RPMI7951 (cell line): ENCODE data around the gene PIP4K2B. TPM values are rescaled to one million over a fixed set of nuclear protein-coding genes. Genes with fewer than 3 reads are reported as not detected.

ENCODE experiments used
- DNase-seq: peaks from one replicate; pipeline ENCODE4 v3.0.0-alpha.2; 2012; ENCODE audit warnings: low read depth
- total RNA-seq: library from RNA; depleted of rRNA; stranded (reverse); fragments of >200 nt; shearing (Covaris generic); gene quantifications from 2 replicates; pipeline ENCODE4 v1.2.3, GENCODE V29; 2014

The PIP4K2B gene
- total RNA-seq, 1 experiment from 2014 or later = 28.8 TPM

DNA sequence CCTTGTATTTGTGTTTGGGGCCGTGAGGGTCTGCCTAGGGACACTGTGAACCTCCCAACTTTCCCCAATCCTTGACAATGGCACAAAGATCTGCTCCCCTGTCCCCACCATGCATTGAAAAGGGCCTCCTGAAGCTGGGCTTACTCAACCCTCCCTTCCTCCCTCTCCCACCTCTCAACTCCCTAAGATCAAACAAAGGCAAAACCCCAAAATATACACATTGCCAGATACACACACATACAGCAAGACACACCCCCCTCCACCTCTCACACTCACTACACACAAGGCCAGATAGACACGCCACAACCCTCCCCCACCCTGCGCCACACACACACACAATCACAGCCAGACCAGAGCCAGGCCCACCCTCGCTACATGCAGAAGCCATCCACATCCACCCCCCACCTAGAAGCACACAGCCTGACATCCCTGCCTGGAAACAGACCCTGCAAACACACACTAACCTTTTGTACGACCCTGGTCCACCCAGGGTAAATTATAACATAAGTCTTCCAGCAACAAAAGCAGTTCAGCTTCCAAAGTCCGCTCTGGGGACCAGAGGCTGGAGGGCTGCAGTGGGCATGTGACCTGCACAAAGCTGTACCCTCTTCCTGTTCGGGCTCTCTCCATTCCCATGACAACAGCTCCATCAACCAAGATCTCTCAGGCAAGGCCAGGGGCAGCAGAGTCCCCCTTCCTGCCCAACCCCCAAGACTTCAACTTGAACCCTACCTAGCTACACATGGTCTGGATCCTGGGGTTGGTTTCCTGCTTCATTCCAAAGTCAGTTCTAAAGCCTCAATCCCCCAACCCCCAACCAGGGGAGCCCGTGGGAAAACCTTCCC lies 53.1 kb downstream of the PIP4K2B start:
- DNase-seq = no peak

DNA sequence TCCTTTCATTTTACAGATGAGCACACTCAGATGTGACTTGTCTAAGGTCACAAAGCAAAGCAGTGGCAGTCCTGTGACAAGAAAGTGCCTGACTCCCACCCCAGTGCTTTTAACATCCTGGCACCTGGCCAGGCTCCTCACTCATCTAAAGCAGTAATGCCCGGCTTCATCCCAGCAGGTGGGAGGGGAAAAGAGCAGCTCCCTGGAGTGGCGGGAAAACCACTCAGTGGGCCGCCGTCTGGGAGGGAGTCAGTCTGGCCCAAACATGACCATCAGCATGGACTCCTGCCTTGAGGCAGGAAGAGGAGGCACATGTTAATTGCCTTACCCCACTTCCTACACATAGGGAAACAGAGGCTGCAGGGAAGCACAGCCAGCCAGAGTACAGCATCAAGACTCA lies 53.8 kb downstream of the PIP4K2B start:
- DNase-seq = no peak

DNA sequence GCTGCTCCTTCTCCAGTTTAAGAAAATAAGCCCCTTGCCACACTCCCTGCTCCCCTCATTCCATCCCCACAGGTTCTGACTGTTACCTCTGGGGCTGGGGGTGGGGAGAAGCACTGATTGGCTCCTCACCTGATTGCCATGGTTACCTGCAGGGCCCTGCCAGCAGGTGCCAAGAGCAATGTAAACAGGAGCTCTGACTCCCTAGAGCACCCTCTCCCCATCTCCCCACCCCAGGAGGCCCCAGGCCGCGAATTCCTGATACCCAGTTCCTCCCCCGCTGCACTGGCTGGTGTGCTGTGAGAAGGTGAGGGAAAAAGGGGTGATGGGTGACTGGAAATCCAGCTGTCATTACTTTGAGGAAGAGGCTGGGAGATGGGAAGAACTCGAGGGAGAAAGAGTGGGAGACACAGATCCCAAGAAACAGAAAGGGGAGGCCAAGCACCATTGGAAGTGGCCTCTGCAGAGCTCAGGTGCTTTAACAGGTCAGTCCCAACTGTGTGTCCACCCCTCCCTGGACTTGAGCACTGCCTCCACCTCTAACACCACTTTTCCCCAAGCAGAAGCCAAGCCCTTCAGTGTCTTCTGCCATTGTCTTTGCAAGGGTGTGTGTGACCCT lies 55.7 kb downstream of the PIP4K2B start:
- DNase-seq = no peak

DNA sequence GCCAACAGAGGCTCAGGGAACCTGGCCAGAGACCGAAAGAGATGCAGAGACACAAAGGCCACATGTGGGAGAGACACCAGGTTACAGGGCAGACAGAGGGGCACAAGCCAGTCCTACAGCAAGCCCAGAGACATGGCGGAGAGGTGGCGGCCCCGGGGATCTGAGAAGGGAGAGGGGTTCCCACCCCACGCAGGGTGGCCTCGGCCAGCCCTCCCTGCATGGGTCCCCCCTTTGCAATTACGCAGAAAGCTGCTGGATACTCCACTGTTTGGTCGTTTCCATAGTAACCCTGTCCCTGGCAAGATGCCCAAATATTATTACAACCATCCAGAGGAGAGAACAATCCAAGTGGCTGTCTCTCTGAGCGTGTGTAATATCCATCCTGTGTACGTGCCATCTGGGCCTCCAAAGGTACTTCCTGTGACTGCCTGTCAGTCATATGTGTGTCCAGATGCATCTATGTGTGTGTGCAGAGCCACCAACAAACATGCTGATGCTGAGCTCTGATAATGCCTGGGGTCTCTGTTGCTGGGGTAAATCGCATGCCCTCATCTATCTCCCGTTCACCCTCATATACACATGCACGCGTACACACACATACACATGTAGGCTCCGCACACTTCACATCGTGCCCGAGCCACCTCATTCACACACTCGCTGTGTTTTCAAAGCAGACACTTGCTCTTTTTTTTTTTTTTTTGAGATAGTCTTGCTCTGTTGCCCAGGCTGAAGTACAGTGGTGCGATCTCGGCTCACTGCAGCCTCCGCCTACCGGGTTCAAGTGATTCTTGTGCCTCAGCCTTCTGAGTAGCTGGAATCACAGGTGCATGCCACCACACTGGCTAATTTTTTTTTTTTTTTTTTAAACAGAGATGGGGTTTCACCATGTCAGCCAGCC lies 56.7 kb downstream of the PIP4K2B start:
- DNase-seq = peak; percentile 28

DNA sequence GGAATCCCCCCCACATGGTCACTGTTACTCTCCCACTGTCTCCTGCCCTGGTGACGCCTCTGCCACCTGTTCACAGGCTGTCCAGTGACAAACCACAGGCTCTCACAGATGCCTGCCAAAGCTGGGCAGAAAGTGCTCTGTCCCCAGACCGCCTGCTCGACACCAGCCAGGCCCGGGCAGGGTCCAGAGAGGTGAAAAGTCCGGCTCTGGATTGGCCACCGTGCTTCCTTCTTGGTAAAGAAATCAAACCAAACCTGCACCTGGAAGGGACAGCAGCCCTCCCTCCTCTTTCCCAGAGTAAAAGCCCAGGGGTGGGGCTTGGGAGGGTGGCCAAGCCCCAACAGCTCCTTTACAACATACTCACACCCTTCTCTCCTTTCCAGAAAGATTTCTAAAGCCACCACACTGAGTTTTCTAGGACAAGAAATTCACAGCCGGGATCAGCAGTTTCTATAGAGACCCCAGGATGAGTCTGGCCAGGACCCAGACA lies 57.4 kb downstream of the PIP4K2B start:
- no peak for DNase-seq

DNA sequence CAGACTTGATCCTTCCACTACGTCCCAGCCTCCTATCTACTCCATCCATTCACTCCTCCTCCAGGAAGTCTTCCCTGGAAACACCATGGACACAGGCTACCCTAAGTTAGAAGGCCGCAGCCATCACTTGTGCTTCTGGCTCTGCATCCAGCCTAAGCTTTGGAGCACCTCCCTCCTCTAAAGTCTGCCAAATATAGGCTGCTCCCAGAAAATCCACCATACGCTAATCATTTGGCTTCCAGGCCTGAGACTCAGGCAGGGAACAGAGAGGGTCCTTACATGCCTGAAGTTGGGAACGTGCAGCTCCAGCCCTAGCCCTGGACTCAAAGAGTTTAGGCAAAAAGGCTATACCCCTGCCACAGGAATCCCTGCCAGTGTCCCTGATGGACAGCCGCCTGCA lies 57.9 kb downstream of the PIP4K2B start:
- DNase-seq = no peak

DNA sequence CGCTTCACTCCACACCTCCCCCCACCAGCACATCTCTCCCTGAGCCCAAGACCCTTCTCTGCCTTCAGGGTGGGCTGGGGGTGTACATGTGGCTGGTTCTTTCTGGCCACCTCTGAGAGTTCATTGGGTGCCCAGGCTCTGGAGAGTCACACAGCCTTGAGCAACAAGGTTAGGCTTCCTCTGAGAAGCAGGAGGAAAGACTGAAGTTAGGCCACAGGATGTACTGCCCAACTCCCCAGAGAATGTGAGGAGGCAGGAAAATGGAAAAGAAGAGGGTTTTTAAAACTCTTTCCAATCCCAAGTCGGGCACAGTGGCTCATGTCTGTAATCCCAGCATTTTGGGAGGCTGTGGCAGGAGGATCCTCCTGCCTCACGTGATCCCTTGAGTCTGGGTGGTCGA lies 58.5 kb downstream of the PIP4K2B start:
- DNase-seq = no peak

DNA sequence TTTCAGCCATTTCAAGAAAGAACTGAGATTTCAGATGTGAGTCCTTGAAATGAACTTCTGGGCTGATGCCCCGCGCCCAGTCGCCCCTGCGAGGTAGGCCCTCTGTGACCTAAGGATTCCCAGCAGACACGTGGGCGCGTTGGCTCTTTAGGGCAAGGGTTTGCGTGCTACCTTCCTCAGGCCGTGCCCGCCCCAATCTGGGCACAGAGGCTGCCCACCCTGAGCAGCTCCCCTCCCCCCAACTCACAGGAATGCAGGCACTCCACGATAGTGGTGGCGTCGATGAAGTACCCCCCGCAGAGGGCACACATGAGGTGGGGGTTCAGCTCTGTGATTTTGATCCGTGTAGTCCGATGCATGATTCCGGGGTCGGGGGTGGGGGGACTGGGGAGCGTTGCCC lies 59.3 kb downstream of the PIP4K2B start:
- no peak for DNase-seq

DNA sequence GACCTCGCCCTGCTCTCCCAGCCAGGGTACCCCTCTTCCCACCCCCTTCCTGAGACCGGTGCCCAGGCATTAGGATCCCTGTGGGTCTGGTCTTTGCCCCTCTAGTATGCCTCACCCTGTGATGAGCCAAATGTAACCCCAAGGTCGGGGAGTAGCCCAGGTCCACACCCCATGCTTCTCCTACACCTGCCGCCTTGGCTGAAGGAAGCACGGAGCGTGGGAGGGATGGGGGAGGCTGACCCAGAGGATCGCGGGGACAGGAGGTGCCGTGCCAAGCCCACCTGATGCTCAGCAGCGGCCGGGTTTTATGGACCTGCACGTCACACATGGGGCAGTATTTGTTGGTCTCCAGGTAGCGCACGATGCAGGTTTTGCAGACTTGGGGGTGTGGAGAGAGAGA lies 60.1 kb downstream of the PIP4K2B start:
- no peak for DNase-seq

DNA sequence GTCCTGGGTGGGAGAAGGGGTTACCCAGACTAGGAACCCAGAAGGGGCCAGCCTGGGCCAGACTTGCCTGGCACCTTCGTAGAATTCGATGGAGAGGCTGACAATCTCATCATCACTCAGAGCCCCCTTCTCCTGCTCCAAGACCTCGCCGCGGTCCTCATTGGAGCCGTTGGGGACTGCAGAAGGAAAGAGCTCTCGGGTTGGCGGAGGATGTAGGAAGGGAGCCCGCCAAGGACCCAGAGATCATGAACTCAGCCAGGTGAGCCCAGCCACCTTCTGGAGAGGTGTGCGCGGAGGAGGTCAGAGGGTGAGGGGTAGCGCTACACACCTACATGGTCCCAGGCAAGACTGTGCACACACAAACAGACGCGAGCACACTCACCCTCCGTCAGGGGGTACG lies 60.7 kb downstream of the PIP4K2B start:
- no peak for DNase-seq

DNA sequence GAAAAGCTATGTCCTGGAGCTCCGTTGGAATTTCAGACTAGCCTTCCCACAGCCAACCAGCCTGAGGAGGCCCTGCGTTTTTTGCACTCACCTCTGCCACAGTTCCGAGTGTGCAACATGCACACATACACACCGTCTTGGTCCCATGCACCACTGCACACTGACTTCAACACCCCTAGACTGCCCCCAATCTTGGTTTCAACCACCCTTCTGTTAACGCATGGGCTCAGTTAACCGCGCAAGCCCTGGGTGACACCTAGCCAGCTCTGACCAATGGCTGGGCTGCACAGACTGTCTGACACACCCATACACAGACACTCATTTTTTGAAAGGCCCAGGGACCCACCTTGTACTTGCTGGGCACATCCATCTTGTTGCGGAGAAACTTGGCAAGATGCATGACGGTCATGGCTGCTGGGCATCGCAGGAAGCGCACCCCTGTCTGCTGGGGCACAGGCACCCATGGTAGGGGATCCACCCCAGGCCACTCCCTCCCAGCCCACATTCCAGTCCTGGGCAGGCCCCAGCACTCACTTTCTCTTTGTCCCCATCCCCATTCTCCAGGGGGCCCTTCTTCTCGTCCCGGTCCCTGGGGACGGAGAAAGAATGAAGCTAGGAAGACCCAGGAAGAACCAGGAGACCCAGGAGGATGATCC lies 61.2 kb downstream of the PIP4K2B start:
- DNase-seq = no peak

DNA sequence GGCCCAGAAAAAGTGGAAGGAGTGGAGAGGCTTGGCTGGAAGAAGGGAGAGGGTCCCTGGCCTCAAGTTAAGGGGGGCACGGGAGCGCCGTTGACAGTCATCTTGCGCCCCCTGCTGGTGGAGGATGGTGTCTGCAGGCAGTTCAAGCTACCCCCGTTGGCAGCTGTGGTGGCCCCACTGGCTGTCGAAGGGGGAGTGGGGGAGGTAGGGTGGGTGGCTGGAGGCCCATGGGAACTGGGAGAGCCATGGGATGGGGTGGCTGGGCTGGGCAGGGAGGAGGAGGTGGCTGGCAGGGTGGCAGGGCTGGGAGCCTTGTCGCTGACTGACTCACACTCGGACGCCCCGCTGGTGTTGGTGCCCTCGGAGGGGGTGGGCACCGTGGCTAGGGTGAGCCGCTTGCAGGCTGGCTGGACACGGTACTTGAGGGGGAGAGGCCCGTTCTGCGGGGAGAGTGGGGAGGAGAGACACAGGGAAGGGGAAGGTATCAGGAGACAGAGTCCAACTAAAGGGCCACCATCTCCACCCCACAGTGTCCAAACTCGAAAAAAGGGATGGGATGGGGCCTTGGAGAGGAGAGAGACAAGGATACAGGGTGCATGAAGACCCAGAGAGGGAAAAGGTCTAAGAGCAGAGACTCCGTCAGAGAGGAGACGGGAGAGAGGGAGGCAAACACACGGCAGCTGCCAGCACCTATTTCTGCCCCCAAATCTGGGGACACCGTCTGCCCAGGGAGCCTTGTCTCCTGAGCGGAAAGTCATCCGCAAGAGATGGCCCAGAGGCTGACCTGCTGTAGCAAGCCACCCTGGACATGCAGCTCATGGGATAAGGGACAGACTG lies 64.0 kb downstream of the PIP4K2B start:
- no peak for DNase-seq

DNA sequence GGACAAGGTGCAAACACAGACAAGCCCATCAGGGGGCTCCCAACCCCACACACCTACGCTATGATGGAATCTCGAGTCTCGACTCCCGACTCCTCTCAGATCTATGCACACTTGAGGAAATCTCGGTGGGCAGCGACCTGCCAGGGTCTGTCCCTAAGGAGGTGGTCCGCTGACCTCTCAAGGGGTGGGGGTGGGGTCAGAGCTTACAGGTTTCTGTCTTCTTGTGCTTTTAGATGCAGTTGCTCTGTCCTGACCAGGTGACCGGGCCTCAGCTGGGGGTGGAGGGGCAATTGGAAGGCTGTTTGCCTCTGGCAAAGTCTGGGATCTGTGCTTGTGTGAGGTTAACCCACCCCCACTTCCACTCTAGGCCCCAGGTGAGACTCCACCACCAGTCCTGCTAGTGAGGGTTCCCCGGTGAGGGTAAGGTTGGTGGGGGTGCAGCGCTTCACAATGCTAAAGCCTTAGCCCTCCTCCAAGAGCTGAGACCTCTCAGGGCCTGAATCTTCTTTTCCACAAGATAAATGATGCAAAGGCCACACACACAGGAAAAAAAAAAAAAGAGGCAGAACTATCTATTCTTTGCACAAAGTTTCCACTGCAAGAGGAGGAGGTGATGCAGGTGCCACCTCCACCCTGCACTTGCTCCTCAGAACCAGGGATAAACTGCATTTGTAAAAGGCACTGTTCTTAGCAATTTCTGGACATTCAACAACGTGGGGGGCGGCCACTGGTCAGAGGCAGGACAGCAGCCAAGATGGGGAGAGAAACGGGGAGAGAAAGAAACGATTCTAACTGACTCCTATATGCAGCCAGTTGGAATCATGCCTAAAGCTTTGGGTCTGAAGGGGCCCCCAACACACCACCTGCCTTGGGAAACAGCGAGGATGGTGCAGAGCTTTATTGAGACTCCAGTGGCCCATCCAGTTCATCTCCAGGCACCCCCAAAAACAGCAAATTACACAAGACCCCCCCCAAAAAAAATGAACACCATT lies 65.1 kb downstream of the PIP4K2B start:
- no peak for DNase-seq

DNA sequence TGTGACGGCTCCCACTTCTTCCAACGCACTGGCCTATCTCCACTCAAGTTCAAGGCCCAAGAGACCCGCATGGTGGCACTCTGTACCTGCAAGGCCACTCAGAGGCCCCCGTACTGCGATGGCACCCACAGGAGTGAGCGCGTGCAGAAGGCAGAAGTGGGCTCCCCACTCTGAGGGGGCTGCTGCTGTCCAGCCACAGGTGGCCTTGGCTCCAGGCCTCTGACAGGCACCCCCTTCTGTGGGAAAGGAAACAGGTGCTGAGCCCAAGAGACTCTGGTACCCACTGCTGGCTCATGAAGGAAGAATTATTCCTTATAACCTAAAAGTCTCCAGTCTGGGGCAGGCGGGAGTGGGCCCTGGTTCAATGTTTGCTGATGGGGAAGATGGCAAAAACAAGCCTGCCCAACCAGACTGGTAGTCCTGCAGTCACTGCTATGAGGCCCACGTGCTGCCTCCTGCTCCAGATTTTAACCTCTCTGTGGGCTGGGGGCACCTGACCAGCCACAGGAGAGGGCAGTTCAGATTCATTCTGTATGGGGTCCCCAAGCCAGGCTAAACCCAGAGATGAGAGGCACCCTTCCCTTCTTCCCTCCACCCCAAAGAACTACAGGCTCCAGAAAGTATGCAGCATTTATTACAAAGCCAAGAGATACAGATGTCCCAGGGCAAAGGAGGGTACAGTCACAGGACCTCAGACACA lies 65.9 kb downstream of the PIP4K2B start:
- no peak for DNase-seq

DNA sequence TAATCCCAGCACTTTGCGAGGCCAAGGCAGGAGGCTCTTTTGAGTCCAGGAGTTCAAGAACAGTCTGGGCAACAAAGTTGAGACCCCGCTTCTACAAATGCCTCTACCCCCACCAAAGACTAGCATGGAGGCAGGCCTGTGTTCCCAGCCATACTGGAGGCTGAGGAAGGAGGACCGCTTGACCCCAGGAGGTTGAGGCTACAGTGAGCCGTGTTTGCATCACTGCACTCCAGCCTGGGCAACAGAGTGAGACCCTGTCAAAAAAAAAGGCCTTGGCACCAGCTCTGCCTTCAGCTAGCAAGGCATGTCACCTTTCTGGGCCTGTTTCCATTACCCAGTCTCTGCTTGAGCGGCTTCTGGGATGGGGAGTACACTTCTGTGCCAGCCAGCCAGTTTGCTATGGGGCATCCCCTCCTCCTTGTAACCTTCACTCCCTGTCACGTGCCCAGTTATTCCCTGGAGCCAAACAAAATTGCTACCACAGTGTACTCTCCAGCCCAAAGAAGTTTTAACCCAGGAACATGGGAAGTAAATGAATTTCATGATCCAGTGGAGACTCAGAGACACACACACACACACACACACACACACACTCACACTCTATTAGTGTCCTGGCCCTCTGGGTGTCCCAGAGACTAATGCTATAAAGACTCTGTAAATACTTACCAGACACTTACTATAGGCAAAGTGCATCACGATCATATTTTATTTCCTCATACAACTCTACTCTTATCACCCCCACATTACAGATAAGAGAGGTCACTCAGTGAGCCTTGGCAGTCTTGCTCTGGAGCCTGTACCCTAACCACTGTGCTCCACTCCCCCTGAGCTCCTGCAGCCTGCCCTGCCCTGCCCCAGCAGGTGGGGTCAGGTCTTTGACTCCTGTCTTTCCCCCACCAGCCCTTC lies 66.7 kb downstream of the PIP4K2B start:
- DNase-seq = no peak

DNA sequence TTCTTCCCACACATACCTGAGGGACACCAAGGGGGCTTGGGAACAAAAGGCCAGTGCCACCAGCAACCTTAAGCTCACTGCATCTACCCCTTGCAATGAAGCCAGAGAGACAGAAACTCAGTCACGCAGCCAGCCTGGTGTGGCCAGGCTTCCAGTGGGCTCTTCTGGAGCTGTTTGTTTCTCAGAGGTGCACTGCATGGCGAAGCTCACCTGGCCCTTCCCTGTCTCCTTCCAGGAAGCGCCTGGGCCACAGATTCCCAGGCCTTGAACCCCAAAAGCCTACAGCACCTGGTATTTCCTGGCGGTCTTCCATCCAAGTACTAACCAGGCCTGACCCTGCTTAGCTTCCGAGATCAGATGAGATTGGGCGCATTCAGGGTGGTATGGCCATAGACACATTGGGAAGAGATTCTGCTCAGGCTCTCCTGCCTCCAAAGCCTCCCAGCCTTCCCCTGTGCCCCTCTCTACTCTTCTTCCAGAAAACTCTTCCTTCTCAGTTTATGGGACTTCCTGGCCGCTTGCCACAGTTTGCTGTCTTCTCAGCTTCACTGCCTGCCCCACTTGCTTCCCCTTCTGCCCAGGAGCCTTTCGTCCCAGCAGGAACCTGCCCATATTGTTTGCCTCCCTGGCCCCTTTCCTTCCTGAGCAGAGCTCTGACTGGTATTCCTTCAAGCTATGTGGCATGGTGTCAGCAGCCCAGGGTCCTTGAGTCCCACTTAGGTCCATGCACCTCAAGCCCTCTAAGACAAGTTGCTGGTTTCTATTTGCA lies 67.6 kb downstream of the PIP4K2B start:
- no peak for DNase-seq
